ENCODE measurements around the gene CEPT1. TPM values are rescaled to one million over a fixed set of nuclear protein-coding genes. Genes with fewer than 3 reads are reported as not detected.
A peak's percentile ranks its signal among the peaks of the same experiment; 100 is the strongest.

Gene CEPT1
- total RNA-seq, 4 donors from 2014 or later: 30.3 to 37.8 (median 32.8) TPM

- H3K4me1 ChIP-seq: peaks cover 0 to 8% (median 0%) of the 10 kb centered on the region in 4 donors
- no peaks in the 10 kb centered on the region for H3K27me3 ChIP-seq
- H3K36me3 ChIP-seq: peaks cover 0 to 51% (median 5%) of the 10 kb centered on the region in 3 donors
- 67 to 79% methylated on average over 1 of the region's 1 CpG for WGBS, 2 donors
- H3K4me3 ChIP-seq: no peak overlapping the region
- H3K27ac ChIP-seq: no peak overlapping the region
- H3K9me3 ChIP-seq: no peaks in the 10 kb centered on the region
- no peak for TF ChIP-seq CTCF (IDR thresholded peaks at IDR 0.05)
- DNase-seq (ENCODE audit: low spot score in 2 of 2): no peak
Observed at GRCh38 chr1:111129376-111129775, 10.6 kb upstream of the CEPT1 start.

GRCh38 chr1:111131693-111132092 lies 8.3 kb upstream of the CEPT1 start:
- no peak overlapping the region for H3K27ac ChIP-seq
- DNase-seq (ENCODE audit: low spot score in 2 of 2): no peak
- no peaks in the 10 kb centered on the region for H3K9me3 ChIP-seq
- TF ChIP-seq CTCF (IDR thresholded peaks at IDR 0.05) (no peak), EP300 (IDR thresholded peaks at IDR 0.05) (no peak), POLR2A (IDR thresholded peaks at IDR 0.05) (no peak)
- H3K4me3 ChIP-seq: no peak overlapping the region
- H3K27me3 ChIP-seq: no peaks in the 10 kb centered on the region
- peaks cover 0 to 51% (median under 1%) of the 10 kb centered on the region in 3 donors for H3K36me3 ChIP-seq
- 80 to 89% methylated on average over 4 of the region's 4 CpGs for WGBS, 2 donors
- peaks cover 0 to 8% (median 0%) of the 10 kb centered on the region in 4 donors for H3K4me1 ChIP-seq

- DNase-seq (ENCODE audit: low spot score in 2 of 2): no peak
- Histone ChIP-seq H3K4me3 (no peak overlapping the region), H3K36me3 (peaks cover 0 to 44% (median 0%) of the 10 kb centered on the region in 3 donors), H3K9me3 (no peaks in the 10 kb centered on the region), H3K27ac (peak overlapping the region in 1 of 4 donors; percentile 53), H3K27me3 (no peaks in the 10 kb centered on the region), H3K4me1 (peaks cover 0 to 13% (median 5%) of the 10 kb centered on the region in 4 donors)
- 80 to 88% methylated on average over 1 of the region's 1 CpG for WGBS, 2 donors
- TF ChIP-seq EP300 (IDR thresholded peaks at IDR 0.05) (no peak), POLR2A (IDR thresholded peaks at IDR 0.05) (no peak), CTCF (IDR thresholded peaks at IDR 0.05) (no peak)
Observed at GRCh38 chr1:111133866-111134265, 6.2 kb upstream of the CEPT1 start.

GRCh38 chr1:111139324-111139955 lies 583 bp upstream of the CEPT1 start:
- WGBS, 2 donors: 1% methylated on average over 21 to 33 of the region's 33 CpGs
- H3K4me3 ChIP-seq: peak overlapping the region; percentile 68 to 100 (median 96)
- TF ChIP-seq EP300 (IDR thresholded peaks at IDR 0.05) (no peak), CTCF (IDR thresholded peaks at IDR 0.05) (no peak), POLR2A (IDR thresholded peaks at IDR 0.05) (no peak)
- peaks cover 0 to 19% (median 0%) of the 10 kb centered on the region in 3 donors for H3K36me3 ChIP-seq
- peak overlapping the region; percentile 73 to 99 (median 94) for H3K27ac ChIP-seq
- H3K9me3 ChIP-seq: no peaks in the 10 kb centered on the region
- H3K27me3 ChIP-seq: no peaks in the 10 kb centered on the region
- peaks cover 0 to 55% (median 15%) of the 10 kb centered on the region in 4 donors for H3K4me1 ChIP-seq
- DNase-seq (ENCODE audit: low spot score in 2 of 2): peak in 1 of 2 donors; percentile 36

- TF ChIP-seq CTCF (IDR thresholded peaks at IDR 0.05) (no peak), POLR2A (IDR thresholded peaks at IDR 0.05) (no peak), EP300 (IDR thresholded peaks at IDR 0.05) (no peak)
- Histone ChIP-seq H3K36me3 (peaks cover 0 to 16% (median 0%) of the 10 kb centered on the region in 3 donors), H3K9me3 (no peaks in the 10 kb centered on the region), H3K4me3 (peak overlapping the region; percentile 68 to 100 (median 96)), H3K27ac (peak overlapping the region; percentile 73 to 99 (median 94)), H3K27me3 (no peaks in the 10 kb centered on the region), H3K4me1 (peaks cover 0 to 55% (median 15%) of the 10 kb centered on the region in 4 donors)
- WGBS, 2 donors: 0 to 1% methylated on average over 8 to 9 of the region's 9 CpGs
- peak in 1 of 2 donors; percentile 24 for DNase-seq (ENCODE audit: low spot score in 2 of 2)
Observed at GRCh38 chr1:111140680-111140967, 601 bp downstream of the CEPT1 start.

Measured in tibial nerve (tissue), 4 donors.